Uterus (tissue), 2 donors: Measurements from ENCODE around the gene KLF15.

Experiments used
- CTCF ChIP-seq, 4 experiments: fragments of 200-600 bp in 2 of 4; fragments of 450-650 bp in 2 of 4; sonication (generic) in 2 of 4; IDR thresholded peaks; one replicate each; pipeline ENCODE4 v1.5.1; 2016 to 2019; ENCODE audit warnings: antibody characterized with exemption in 4 of 4, mild to moderate bottlenecking in 2 of 4, moderate library complexity in 1 of 4
- POLR2A ChIP-seq, 2 donors: fragments of 450-650 bp; IDR thresholded peaks; one replicate each; pipeline ENCODE4 v1.6.1; 2016; ENCODE audit warnings: antibody characterized with exemption in 2 of 2, mild to moderate bottlenecking in 1 of 2, moderate library complexity in 1 of 2

- no peak for TF ChIP-seq CTCF (IDR thresholded peaks at IDR 0.05)
- no peak for TF ChIP-seq POLR2A (IDR thresholded peaks at IDR 0.05)
Measured at GRCh38 chr3:126390201-126390600, 33.0 kb upstream of the KLF15 start.
